RWPE1 (cell line): ENCODE results near the gene TTC34.

Experiments
- CTCF ChIA-PET: fragments of 350-600 bp; sonication (Branson Sonifier 250); formaldehyde crosslinking; extraction: SDS; loops from one replicate; lab custom pipeline; 2021; lab: Yijun Ruan, JAX
- POLR2A ChIA-PET: fragments of 400-600 bp; formaldehyde crosslinking; extraction: SDS; loops from one replicate; lab custom pipeline; 2020; ENCODE audit warnings: antibody characterized with exemption; ENCODE audit not compliant: low non-redundant PET; lab: Yijun Ruan, JAX
- DNase-seq: peaks from one replicate; pipeline ENCODE4 v3.0.0; 2012; ENCODE audit warnings: low spot score
- H3K27ac ChIP-seq: fragments of 450-650 bp; 2 replicates; pipeline ENCODE4 v1.5.1; 2017
- CTCF ChIP-seq: fragments of 450-650 bp; conservative IDR thresholded peaks from 2 replicates; pipeline ENCODE4 v1.5.1; 2017; ENCODE audit warnings: low read depth, mild to moderate bottlenecking

TTC34 gene, protein sequence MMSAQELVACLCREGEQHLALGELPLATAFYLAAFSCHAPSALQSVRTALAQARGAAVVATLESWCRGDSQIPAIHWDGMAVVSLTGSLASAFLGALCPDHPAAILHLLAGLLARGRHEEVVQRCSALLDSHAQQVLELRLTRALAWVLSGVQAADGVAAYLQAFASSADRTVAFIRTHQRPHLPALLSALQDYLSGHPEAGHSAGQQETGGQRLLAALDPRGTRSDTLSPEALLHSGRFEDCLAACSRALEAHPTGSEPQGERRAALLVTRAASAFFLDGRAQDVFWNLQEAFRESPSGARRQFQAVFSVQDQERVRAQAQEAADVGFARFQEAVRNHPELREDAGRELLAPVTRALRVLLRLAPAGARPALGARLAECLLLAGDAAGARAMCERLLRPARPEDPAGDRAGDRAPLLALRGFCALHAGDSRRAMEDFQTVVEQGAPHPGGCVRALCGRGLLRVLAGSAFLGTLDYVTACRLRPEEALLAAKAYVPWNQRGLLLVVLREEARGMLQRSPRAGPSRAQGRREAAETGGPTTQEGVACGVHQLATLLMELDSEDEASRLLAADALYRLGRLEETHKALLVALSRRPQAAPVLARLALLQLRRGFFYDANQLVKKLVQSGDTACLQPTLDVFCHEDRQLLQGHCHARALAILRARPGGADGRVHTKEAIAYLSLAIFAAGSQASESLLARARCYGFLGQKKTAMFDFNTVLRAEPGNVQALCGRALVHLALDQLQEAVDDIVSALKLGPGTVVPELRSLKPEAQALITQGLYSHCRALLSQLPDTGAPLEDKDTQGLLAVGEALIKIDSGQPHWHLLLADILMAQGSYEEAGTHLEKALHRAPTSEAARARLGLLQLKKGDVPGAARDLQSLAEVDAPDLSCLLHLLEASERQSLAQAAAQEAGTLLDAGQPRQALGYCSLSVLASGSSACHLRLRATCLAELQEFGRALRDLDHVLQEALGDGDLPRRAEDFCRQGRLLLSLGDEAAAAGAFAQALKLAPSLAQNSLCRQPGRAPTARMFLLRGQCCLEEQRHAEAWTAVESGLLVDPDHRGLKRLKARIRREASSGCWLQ

DNA sequence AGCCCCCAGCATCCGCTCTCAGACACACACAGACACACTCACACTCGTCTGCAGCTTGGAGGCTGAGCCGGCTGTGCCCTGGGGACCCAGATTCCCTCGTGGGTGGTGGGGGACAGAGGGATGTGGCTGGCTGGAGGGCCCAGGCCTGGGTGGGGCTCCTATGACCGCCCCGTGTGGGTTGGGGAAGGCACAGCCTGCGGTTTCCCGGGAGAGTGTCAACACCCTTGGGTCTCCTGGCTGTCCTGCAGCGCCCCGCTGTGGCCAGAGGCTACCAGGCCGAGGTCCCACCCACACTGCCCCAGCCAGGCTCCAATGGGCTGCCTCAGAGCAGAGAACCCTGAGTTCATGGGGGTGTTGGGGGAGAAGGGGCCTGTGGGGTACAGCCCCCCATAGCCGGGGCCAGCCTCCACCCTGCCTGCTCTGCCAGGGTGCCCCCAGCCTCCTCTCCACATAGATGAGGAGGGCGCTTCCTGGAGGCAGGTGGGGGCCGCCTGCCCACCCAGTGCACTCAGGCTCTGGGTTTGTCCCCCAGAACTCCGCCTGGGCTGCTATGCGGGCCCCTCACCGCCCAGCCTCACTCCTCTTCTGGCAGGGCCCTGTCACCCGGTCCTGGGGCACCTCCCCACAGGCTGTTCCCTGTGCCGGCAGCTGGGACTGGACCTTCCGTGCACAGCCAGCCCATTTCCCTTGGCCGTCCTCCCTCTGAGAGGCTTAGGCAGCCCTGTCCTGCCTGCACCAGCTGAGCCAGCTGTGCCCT is at the start of gene TTC34:
Gene TTC34 (minus strand): TSS at position 159 of the 757 bp plus-strand sequence. CDS start 866 bp downstream, outside the sequence.
- peak; percentile 14 for DNase-seq
- TF ChIP-seq CTCF = 0 out of 2 replicates have a peak, but pooled peaks have one; percentile 13
- ChIA-PET POLR2A (no interaction called here), CTCF (interaction anchor here (0.7 to 1.1 kb wide), 4 partner anchors 21 to 387 kb away, joined by 3 to 4 read pairs (median 4); partner anchors contain the start of gene TNFRSF14)
- H3K27ac ChIP-seq = no peak within 1 kb of the TSS

DNA sequence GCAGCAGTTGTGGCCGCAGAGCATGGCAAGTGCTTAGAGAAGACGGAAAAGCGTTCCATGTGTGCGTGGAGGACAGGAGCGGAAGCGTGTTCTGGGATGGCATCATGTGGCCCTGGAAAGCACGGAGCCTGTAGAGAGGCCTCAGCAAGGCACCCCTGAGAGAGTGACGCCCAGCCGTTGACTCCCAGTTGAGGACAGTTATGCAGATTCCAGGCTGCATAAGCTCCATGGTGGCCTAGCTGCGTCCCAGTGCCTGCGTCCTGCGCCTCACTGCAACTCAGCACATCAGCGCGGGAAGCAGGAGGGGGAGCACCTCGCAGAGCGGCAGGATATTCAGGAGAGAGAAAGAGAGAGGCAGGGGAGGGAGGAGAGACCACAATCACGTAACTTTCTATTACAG is 49.0 kb upstream of the TTC34 start:
- ChIA-PET POLR2A (no interaction called here), CTCF (no interaction called here)
- no peak overlapping the region for H3K27ac ChIP-seq
- no peak for TF ChIP-seq CTCF
- DNase-seq = no peak

GRCh38 chr1:2848006-2848670 is 46.6 kb upstream of the TTC34 start:
- POLR2A ChIA-PET = no interaction called here
- CTCF ChIA-PET = no interaction called here
- no peak for TF ChIP-seq CTCF
- no peak for DNase-seq
- no peak overlapping the region for H3K27ac ChIP-seq

DNA sequence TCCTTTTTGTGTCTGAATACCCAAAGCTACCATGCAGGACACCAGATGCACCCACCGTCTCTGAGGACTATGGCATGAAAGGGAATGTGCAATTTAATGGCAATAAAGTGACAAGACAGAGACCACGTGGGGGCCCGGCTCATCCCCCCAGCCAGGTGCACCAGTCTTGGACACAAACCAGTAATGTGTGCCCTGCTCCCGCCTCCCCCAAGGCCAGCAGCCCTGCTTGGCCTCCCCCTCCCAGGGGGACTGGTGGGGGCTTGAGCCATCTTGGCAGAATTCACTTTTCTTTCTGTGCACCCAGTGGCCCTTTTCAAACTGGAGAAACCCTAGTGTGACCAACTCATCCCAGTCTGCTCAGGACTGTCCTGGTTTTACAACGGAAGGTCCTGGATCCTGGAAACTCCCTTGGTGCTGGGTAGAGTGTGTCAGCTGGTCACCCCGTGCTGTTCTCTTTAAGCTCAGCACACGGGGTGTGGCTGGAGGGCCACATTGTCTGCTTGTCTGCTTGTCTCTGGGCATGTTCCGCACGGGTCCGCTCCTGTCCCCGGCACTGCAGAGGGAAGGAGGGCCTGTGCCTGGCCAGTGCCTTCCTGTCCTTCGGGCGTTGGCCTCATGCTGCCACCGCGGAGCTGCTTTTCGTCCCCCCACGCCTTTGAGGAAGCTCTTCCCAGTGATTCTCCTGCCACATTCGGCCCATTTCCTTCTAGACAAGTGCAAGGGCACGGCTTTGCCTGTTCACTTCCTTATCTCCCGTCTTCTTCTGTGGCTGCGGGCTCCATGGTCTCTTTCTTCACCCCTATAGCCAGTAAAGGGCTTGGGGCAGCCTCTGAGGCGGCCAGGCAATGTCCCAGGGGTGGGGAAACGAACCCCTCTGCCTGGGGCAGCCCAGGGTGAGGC is 45.8 kb upstream of the TTC34 start:
- POLR2A ChIA-PET = no interaction called here
- DNase-seq = no peak
- CTCF ChIA-PET = no interaction called here
- no peak overlapping the region for H3K27ac ChIP-seq
- TF ChIP-seq CTCF = no peak

DNA sequence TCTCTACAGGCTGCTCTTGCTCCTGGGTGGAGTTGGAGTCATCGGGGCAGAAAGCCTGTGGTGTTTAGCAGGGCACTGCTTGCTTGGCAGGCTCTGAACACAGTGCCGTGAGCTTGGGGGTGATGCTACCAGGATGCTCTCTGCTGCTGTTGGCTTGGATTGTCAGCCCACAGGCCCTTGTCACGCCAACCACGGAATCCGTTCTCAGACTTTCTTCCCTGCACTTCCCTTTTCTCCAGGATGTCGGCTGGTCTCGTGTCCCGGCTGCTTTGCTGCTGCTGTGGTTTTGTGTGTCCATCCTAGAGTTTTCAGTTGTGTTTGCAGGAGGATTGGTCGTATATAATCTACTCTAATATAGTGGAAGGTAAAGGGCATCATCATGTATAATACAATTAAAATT is 44.4 kb upstream of the TTC34 start:
- DNase-seq = no peak
- no peak overlapping the region for H3K27ac ChIP-seq
- no peak for TF ChIP-seq CTCF
- CTCF ChIA-PET = no interaction called here
- POLR2A ChIA-PET = no interaction called here
